ENCODE results near the gene COL25A1.
"Not testable (repeated sequence)": the region's sequence is repeated elsewhere in the genome, so short reads cannot be mapped to it uniquely, and the experiment has no call there.

COL25A1 gene

DNA sequence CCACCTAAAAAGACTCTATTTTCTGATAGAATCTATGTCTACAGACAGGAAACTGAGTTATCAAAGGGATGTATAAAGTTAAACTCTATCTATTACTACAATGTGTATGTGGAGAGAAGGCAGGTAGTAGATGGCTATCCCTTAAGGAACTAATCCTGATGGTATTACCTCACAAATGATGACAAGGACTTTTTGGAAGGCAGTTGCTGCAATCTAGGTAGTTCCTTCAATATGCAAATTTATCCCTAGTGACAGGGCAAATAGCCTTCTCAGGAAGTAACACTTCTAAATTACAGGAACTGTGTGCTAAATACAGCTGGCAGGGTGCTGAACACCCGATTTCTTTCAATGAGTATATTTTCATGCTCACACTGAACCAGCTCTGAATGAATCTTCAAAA lies 177.4 kb downstream of the COL25A1 start:
- no peak for DNase-seq (ENCODE audit: low read depth in 2 of 2)

DNA sequence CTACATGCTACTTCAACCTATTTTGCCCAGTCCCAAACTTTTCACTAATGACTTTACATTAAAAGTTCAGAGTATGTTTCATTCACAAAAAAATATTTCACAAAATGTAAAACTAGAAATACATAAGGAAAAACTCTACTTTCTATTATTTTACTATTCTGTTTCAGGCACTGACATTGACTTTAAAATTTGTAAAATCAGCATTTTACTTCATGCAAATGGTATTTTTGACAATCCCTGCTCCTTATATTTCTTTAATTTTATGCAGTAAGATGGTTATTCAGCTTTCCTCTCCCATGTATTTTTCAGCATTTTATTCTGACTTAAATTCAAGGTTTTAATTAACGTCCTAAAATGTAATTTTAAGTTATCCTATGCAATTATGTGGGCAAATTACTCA lies 178.5 kb downstream of the COL25A1 start:
- no peak for DNase-seq (ENCODE audit: low read depth in 2 of 2)

DNA sequence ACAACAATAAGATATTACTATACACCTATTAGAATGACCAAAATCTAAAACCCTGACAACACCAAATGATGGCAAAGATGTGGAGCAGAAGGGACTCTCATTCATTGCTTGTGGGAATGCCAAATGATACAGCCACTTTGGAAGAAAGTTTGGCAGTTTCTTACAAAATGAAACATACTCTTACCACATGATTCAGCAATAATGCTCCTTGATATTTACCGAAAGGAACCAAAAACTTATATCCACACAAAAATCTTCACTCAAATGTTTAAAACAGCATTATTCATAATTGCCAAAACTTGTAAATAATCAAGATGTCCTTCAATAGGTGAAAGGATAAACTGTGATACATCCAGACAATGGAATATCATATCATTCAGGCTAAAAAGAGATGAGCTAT lies 180.9 kb downstream of the COL25A1 start:
- no peak for DNase-seq (ENCODE audit: low read depth in 2 of 2)

DNA sequence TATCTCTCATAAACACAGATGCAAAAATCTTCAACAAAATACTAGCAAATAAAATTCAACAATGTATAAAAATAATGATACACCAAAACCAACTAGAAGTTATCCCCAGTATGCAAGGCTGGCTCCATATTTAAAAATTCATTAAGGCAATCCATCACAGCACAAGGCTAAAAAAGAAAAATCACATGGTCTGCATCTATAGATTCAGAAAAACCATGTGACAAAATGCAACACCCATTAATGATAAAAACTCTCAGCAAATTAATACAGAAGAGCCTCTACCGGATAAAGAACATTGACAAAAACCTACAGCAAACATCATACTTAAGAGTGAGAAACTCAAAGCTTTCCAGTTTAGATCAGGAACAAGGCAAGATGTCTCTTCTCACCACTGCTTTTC lies 182.6 kb downstream of the COL25A1 start:
- DNase-seq (ENCODE audit: low read depth in 2 of 2), result no peak

DNA sequence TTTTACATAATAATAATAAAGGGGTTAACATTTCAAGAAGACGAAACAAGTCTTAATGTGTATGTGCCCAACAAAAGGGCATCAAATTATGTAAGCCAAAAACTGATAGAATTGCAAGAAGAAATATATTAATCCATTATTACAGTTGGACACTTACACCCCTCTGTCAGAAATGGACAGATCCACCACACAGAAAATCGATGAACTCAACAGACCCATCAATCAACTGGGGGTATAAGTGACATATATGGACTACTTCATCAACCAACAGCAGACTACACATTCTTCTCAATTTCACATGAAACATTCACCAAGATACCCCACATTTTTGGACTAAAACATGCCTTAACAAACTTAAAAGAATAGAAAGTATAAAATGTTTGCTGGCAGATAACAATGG lies 183.8 kb downstream of the COL25A1 start:
- no peak for DNase-seq (ENCODE audit: low read depth in 2 of 2)

DNA sequence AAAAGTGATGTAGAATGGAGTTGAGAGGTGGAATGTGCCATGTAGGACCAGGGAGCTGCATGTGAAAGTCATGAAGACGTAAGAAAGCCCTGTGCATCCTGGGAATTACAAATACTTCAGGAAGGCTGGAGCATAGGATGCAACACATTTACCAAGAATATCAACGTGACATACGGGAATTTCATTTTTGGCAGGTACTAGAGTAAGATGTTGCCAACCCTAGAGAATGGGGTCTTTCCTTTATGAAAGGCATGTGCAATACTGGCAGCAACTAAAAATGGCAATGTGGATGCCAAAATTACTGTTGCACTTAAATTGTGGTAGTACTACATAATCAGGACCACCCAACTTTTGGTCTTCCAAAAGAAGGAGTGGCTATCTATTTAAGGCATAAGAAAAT lies 188.0 kb downstream of the COL25A1 start:
- DNase-seq (ENCODE audit: low read depth in 2 of 2), result no peak

DNA sequence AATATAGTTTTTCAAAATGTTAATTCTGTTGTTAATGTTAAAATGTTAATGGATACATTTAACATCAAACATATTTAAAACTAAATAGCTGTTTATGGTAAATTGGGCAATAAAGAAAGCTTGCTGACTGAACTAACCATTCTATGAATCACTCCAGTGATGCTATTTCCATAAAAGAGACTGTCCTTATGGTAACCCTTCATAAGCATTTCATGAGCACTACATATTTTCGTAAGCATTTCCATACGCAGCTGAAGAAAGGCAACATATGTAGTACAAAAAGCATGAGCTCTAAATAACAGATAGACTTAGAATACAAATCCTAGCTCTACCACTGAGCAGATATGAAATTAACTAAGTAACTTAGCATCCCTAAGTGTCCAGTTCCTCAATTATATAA lies 188.9 kb downstream of the COL25A1 start:
- DNase-seq (ENCODE audit: low read depth in 2 of 2), result no peak

DNA sequence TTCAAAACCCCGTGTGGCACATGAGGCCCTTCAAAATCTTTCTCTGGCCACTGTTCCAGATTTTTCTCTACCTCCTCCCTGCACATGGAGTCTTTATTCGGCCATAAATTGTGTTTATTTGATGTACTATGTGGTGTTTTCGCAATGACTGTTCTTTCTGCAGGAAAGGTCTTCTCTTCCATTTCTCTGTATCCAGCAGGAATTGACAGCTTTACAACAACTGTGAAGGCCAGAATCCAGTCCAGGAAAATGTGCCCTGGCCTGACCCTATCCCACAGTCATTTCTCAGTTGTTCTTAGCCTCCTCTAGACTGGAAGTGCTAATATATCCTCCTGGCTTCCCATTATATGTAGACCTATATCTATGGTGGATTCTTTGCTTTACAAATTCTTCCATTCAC lies 191.4 kb downstream of the COL25A1 start:
- DNase-seq (ENCODE audit: low read depth in 2 of 2), result no peak

DNA sequence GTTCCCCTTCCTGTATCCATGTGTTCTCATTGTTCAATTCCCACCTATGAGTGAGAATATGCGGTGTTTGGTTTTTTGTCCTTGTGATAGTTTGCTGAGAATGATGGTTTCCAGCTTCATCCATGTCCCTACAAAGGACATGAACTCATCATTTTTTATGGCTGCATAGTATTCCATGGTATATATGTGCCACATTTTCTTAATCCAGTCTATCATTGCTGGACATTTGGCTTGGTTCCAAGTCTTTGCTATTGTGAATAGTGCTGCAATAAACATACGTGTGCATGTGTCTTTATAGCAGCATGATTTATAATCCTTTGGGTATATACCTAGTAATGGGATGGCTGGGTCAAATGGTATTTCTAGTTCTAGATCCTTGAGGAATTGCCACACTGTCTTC lies 194.2 kb downstream of the COL25A1 start:
- not testable (repeated sequence) for DNase-seq (ENCODE audit: low read depth in 2 of 2)

DNA sequence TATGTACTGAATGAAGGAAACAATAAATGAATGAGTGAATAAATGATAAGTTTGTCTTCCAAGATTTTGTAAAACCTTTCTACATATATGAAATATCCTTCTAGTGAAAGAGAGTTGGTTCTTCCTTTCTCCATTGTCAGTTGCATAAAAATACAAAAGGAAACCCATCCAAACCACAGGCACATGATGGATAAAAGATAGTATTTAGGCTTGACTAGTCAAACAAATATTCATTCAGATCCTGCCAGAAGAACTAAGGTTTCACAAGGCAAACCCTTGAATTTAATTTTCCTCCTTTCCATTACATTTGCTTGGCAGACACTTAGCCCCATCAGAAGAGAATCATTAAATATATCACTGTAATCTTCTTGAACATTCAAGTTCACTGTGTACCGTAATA lies 208.4 kb downstream of the COL25A1 start:
- no peak for DNase-seq (ENCODE audit: low read depth in 2 of 2)

DNA sequence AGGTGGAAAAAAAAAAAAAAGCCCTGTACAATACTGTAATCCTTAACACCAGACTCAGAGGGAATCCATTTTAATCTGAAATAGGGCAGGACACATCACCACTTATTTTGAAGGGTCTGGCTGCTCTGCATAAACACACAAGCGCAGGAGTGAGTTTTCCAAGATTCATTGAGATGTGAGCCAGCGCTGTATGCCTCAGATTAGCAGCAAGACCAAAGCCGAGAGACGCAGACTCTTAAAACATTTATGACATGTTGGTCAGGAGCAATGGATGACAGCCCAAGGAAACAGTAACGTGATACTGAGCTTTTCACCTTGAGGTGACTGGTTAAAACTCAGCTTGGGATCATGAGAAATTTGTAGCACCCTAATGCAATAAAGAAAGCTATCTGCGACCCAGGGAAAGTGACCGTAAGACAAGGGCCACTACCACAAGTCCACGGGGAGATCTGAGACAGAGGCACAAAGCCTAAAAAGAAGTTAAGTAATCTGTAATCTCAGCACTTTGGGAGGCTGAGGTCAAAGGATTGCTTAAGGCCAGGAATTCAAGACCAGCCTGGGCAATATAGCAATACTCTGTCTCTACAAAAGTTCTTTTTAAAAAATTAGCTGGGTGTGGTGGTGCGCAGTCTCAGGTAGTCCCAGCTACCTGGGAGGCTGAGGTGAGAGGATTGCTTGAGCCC lies 210.6 kb downstream of the COL25A1 start:
- no peak for DNase-seq (ENCODE audit: low read depth in 2 of 2)

DNA sequence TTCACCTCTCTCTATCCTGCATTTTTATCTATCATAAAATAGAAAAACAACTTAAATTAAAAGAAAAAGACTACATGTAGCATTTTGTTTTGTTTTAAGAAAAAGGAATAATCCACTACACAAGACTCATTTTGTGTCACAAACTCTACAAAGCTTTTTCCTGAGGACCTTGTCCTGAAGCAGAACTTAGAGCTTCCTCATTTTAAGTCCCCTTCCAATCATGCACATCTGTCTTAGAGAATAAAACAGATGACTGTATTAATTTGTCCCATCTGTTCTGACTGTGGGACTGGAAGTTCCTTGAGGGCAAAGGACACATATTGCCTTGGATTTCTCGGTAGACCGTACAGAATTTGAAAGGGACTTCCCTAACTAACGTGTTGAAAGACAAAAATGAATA lies 218.5 kb downstream of the COL25A1 start:
- no peak for DNase-seq (ENCODE audit: low read depth in 2 of 2)

DNA sequence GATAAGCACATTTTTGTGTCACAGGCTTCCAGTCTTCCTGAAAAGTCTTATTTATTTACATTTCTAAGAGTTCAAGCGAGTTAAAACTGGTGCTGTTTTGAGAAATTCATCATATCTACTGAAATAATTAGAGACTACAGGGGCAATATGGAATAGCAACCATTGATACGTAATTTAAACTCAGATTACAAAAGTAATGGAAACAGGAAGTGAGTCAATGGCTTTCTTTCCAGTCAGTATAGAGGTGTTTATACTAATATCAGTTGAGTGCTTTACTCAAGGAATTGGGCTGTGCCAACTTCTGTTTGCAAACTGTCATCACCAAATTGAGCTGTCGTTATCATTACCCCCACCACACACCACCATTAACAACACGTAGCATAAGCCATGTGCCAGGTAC lies 222.7 kb downstream of the COL25A1 start:
- no peak for DNase-seq (ENCODE audit: low read depth in 2 of 2)

DNA sequence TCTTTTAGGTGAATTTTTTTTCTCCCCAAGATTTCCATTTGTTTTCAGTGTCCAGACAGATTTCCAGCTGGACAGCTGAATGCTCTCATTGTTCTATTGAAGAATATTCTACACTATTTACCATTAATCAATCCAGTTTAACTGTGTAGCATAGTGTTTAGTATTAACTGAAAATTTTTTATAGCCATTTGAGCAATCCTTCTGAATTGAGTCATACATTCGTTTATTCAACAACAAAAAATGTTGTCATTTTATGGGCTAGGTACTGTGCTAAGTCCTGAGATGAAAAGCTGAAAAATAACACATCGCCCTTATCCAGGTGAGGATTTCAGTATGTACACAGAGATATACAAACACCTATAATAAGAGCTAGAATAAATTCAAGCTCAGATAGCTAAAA lies 223.3 kb downstream of the COL25A1 start:
- no peak for DNase-seq (ENCODE audit: low read depth in 2 of 2)

DNA sequence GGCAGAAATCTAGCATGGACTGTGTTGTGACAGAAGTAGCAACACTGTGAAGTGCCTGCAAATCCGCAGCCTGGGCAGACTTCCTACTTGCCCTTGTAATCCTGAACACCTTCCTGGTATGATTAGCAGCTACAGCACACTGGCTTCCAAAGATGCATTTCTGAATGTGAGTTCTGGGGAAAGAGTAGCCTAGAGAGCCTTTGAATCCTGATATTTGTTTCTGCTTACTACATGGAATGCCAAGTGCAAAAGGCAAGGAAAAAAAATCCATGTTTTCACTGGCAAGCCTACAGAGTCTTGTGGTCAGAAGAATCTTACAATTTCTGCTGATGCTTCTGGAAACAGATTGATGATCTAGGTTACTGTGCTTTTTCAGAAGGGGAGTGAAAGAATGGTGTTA lies 223.7 kb downstream of the COL25A1 start:
- DNase-seq (ENCODE audit: low read depth in 2 of 2), result no peak

DNA sequence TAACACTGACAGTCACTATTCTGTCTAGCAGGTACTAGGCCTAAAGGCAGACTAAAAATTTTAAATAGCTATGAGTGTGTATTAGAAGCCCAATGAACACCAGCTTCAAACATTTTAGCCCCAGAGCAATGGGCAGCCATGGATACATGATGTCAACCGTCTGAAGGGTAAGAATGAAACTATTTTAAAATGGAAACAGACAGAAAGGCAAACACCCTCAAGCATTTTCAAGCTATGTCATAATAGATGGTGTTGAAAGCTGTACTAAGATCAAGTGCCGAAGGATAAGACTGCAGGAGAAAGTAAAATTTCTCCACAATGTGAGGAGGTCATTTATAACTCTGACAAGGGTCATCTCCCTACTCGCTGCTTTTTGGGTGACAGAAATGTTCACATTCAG lies 225.0 kb downstream of the COL25A1 start:
- no peak for DNase-seq (ENCODE audit: low read depth in 2 of 2)

DNA sequence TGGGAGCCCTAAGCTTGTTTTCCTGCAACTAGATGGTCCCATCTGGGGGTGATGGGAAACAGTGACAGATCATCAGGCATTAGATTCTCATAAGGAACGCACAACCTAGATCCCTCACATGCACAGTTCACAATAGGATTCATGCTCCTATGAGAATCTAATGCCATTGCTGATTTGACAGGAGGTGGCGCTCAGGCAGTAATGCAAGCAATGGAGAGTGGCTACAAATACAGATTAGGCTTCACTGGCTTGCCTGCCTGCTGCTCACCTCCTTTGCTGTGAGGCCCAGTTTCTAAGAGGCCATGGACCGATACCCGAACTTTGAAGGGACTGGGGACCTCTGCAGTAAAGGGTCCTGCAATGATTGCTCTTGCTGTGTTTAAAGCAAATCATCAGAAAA lies 225.7 kb downstream of the COL25A1 start:
- not testable (repeated sequence) for DNase-seq (ENCODE audit: low read depth in 2 of 2)

DNA sequence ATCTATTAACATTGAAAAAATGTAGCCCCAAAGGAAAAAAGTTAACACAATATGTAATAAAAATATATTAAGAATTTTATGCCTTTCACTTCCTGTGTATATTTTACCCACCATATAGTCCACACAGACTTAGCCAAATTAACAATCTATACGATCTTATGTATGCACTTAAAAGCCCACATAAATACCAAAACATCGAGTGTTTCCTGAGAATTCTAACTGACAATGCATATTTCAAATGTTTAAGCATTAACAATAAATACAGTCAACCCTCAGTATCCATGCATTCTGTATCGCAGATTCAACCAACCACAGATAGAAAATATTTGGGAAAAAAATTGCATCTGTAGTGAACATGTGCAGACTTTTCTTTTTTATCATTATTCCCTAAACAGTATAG lies 226.8 kb downstream of the COL25A1 start:
- DNase-seq (ENCODE audit: low read depth in 2 of 2), result no peak

DNA sequence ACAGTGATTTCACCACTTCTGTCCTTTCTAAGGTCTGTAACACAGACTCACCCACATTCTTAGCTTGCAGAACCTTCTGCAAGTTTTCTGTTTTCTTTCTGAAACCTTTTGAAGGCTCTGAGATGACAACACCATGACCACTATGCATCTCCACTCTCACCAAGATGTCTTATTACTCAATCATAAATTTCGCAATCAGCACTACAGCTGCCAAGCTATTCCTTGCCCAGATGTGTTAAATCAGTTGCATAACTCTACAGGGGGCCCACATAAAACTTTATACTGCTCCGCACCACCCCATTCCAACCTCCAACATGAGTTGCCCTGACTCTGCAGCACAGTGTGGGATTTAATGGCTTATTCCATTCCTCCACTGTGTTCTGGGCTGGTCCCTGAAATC lies 229.9 kb downstream of the COL25A1 start:
- DNase-seq (ENCODE audit: low read depth in 2 of 2), result no peak

DNA sequence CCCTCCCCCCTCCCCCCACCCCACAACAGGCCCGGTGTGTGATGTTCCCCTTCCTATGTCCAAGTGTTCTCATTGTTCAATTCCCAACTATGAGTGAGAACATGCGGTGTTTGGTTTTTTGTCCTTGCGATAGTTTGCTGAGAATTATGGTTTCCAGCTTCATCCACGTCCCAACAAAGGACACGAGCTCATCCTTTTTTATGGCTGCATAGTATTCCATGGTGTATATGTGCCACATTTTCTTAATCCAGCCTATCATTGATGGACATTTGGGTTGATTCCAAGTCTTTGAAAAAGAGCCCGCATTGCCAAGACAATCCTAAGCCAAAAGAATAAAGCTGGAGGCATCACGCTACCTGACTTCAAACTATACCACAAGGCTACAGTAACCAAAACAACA lies 231.8 kb downstream of the COL25A1 start:
- not testable (repeated sequence) for DNase-seq (ENCODE audit: low read depth in 2 of 2)

DNA sequence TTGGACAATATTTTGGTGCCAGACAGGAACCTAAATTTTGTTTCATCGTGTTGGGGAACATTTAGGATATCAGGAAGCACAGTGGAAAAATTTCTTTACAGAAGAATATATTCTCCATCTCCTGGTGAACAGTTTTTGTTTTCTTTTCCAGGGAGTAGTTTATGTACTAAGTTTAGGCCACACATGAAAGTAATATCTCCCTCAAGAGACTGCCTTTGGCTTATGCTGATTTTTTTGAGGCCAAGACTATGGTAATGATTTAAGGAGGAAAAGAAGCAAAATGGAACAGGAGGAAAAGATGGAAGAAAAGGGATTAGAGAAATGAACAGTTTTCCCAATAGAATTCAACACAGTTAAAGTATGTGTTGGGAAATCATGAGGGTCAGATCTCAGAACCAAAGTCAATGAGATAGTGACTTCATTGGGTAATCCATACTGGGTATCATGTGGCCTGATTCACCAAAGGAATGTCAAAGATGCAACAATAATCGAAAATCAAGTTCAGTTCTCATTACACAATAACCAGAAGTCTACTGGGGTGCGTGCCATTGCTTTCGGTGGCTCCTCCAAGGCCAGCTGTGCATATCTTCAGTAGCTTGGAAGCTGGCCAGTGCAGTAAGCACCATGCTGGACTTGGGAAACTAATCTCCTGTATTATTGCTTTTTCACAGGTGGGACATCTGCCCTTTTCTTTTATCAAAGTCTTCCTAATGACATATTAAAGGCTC lies 234.8 kb downstream of the COL25A1 start:
- DNase-seq (ENCODE audit: low read depth in 2 of 2), result no peak

DNA sequence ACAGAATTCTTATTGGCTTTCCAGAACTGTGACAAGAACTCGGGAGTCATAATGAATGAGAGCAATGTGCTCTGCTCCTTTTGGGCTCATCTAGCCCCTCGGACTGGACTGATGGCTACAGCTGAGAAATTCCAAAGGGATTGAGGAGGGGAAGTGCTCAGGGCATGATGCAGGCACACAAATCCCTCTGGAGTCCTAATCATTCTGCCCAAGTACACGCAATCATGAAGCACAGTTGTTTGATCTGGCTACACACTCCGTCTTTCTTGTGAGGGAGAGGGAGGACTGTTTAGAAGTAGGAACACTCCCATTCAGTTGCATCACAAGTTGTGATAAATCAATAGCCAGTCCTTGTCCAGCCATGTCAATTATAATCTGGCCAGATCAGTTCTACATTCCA lies 237.5 kb downstream of the COL25A1 start:
- no peak for DNase-seq (ENCODE audit: low read depth in 2 of 2)

DNA sequence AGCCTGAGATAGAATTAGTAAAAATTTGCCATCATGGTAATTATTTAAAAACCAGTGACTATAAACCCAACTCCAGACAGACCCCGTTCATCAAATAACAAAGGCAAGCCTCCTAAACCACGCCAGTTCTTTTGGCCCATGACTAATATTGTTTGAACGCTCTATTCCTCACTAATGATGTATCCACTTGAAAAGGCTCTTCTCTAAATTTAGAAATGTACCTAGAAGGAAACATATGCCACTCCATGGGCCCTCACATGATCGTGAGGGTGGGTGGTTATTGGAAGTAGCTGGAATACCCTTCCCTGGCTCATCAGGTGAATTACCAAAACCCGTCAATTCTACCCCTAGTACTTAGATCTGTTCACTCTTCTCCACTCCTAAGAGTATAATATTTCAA lies 249.2 kb downstream of the COL25A1 start:
- no peak for DNase-seq (ENCODE audit: low read depth in 2 of 2)

DNA sequence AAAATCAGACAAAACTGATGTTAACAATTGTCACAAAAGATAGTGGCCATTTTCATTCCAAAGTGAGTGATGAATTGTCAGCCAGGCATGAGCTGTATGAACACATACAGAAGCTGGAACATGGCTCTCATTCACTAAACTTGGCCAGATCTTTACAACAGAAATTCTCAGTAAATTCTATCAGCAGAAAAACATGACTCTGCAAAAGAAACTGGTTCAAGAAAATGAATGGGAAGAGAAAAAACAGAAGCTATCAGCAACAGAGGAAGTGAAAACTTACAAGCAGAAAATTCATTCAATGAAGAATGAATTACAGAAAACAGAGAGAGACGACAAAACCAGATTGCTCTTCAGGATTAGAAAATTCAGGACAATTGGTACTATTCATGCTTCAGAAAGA lies 249.6 kb downstream of the COL25A1 start:
- DNase-seq (ENCODE audit: low read depth in 2 of 2), result no peak
